ACC112 (cell line): ENCODE results near the gene MYOZ3.
A peak's percentile ranks its signal among the peaks of the same experiment; 100 is the strongest.

Experiments used
- H2AFZ ChIP-seq: fragments of 200-600 bp; sonication (generic); one replicate; pipeline ENCODE4 v1.6.0; 2017; ENCODE audit warnings: antibody characterized with exemption, low read length; ENCODE audit not compliant: unreplicated experiment
- H3K27ac ChIP-seq: fragments of 200-600 bp; sonication (generic); 2 replicates; pipeline ENCODE4 v1.5.1; 2014; ENCODE audit warnings: low read depth, mild to moderate bottlenecking, antibody characterized with exemption, low read length, moderate library complexity
- H3K27me3 ChIP-seq: fragments of 200-600 bp; sonication (generic); 2 replicates; pipeline ENCODE4 v1.6.1; 2014; ENCODE audit warnings: mild to moderate bottlenecking, antibody characterized with exemption, low read length, moderate library complexity, mixed read lengths; ENCODE audit not compliant: insufficient read depth
- H3K36me3 ChIP-seq: fragments of 200-600 bp; sonication (generic); 2 replicates; pipeline ENCODE4 v1.6.1; 2016; ENCODE audit warnings: mild to moderate bottlenecking, antibody characterized with exemption, low read length, moderate library complexity, mixed read lengths; ENCODE audit not compliant: insufficient read depth
- H3K4me1 ChIP-seq: fragments of 200-600 bp; sonication (generic); one replicate; pipeline ENCODE4 v1.6.1; 2016; ENCODE audit warnings: low read length, mixed read lengths; ENCODE audit not compliant: insufficient read depth, unreplicated experiment, control insufficient read depth
- H3K4me3 ChIP-seq: fragments of 200-600 bp; sonication (generic); 2 replicates; pipeline ENCODE4 v1.5.1; 2014; ENCODE audit warnings: mild to moderate bottlenecking, low read depth, low read length
- H3K79me2 ChIP-seq: fragments of 200-600 bp; sonication (generic); one replicate; pipeline ENCODE4 v1.6.0; 2016; ENCODE audit warnings: low read length; ENCODE audit not compliant: control insufficient read depth, unreplicated experiment, insufficient read depth

MYOZ3 gene

GRCh38 chr5:150627731-150628545 is 33.1 kb upstream of the MYOZ3 start:
- Histone ChIP-seq H3K4me1 (peaks cover 22% of the 10 kb centered on the region), H3K79me2 (no peaks in the 10 kb centered on the region), H2AFZ (no peak overlapping the region), H3K36me3 (no peaks in the 10 kb centered on the region), H3K4me3 (no peak overlapping the region), H3K27ac (no peak overlapping the region), H3K27me3 (peaks cover 4% of the 10 kb centered on the region; the same call in 1 of the 2 replicates)

GRCh38 chr5:150628936-150629485 is 32.0 kb upstream of the MYOZ3 start:
- Histone ChIP-seq H3K79me2 (no peaks in the 10 kb centered on the region), H3K27me3 (peaks cover 4% of the 10 kb centered on the region; the same call in 1 of the 2 replicates), H3K4me1 (peaks cover 17% of the 10 kb centered on the region), H2AFZ (no peak overlapping the region), H3K36me3 (no peaks in the 10 kb centered on the region), H3K27ac (no peak overlapping the region), H3K4me3 (no peak overlapping the region)

DNA sequence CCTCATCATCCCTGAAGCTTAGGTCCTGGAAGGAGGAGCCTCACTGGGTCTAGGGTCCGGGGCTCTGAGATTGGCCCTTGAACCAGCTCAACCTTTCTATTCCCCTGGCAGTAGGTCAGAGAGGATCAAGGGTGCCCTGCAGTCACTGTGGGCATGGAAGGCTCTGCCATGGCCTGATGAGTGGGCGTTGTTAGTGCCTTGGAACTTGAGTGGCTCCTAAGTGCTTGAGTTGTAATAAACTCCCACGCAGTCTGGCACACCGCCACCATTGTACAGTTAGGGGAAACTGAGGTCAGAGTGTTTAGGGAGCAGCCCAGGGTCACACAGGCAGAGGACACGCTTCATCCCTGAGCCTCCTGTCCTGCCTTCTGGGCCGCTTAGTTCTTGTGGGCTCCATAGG is 31.0 kb upstream of the MYOZ3 start:
- peaks cover 1% of the 10 kb centered on the region; the same call in 1 of the 2 replicates for H3K27me3 ChIP-seq

DNA sequence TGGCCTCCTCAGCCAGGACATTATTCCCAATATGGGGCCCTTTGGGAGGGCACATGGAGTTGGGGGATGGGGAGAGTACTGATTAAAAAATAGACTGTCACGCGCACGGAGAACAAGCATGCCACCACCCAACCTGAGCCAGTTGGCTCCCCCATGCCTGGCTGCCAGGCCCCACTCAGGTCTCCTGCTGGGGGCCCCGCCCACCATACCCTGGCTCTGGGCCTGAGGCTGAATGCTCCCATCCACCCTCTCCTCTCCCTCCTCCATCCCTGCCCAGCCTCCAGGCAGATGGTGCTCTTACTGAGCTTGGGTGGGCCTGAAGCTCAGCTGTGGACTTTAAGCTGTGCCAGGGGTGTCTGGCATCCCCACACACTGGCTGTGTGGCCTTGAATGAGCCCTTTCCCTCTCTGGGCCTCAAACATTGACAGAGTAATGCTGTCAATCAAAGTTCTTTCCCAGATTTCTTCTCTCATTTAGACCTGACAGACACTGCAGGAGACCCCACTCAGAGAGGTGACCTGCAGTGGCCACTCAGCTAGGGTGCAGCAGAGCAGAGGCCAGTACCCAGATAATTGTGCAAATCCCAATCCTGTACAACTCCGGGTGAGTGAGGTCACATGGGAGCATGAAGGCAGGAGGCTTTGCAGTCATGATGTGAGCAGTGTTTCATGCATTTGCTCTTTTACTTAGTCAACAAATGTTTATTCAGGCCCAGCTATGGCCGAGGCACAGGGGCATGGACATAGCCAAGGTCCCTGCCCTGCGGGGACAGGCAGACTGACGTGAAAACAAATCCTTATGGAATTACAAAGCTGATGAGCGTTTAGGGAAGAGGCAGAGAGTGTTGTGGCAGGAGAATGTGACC is 30.4 kb upstream of the MYOZ3 start:
- Histone ChIP-seq H3K4me3 (no peak overlapping the region), H3K36me3 (no peaks in the 10 kb centered on the region), H3K27ac (no peak overlapping the region), H3K27me3 (no peaks in the 10 kb centered on the region), H3K4me1 (peaks cover 14% of the 10 kb centered on the region), H3K79me2 (no peaks in the 10 kb centered on the region), H2AFZ (no peak overlapping the region)

More for the DNA sequence above, 31.0 kb upstream of the MYOZ3 start:
- Histone ChIP-seq H2AFZ (no peak overlapping the region), H3K36me3 (no peaks in the 10 kb centered on the region), H3K27ac (no peak overlapping the region), H3K79me2 (no peaks in the 10 kb centered on the region), H3K4me3 (no peak overlapping the region), H3K4me1 (peaks cover 14% of the 10 kb centered on the region)

DNA sequence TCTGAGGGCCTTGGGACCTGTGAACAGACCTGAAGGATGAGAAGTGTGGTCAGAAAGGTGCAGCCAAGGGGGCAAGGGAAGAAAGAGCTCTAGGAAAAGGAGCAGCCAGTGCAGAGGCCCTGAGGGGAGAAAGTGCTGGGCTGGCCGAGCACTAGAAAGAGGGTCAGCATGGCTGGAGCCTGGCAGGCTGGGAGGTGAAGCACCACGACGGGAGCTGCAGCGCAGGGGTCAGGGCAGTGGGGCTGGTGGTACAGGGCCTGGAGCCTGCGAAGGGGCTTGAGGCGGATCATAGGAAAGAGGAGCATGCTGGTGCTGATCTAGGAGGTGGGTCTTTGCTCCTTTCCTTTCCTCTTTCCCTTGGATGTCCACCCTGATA is 29.7 kb upstream of the MYOZ3 start:
- H3K27me3 ChIP-seq: no peaks in the 10 kb centered on the region
- no peaks in the 10 kb centered on the region for H3K36me3 ChIP-seq
- peaks cover 21% of the 10 kb centered on the region for H3K4me1 ChIP-seq
- no peak overlapping the region for H3K4me3 ChIP-seq
- H3K79me2 ChIP-seq: no peaks in the 10 kb centered on the region
- H2AFZ ChIP-seq: no peak overlapping the region
- no peak overlapping the region for H3K27ac ChIP-seq

GRCh38 chr5:150632305-150633160 is 28.5 kb upstream of the MYOZ3 start:
- peaks cover 28% of the 10 kb centered on the region for H3K4me1 ChIP-seq
- H3K27me3 ChIP-seq: no peaks in the 10 kb centered on the region
- H2AFZ ChIP-seq: no peak overlapping the region
- no peaks in the 10 kb centered on the region for H3K36me3 ChIP-seq
- H3K79me2 ChIP-seq: no peaks in the 10 kb centered on the region
- no peak overlapping the region for H3K27ac ChIP-seq
- no peak overlapping the region for H3K4me3 ChIP-seq

DNA sequence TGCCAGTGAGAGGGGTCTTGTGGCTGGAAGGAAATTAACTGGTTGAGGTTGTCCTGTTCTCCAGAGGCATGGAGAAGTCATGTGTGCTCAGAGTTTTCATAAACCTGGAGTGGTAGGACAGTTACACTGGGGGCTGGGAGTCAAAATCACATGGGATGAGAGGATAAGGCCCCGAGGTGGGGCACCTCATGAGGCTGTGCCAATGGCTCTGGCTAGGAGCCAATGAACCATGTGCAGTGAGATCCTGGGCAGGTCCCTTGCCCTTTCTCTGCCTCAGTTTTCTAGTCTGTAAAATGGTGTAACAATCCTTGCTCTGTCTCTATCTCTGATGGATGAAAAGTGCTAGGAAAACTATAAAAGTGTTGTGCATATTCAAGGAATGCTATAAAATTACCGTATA is 27.6 kb upstream of the MYOZ3 start:
- H3K4me3 ChIP-seq: no peak overlapping the region
- no peaks in the 10 kb centered on the region for H3K79me2 ChIP-seq
- no peak overlapping the region for H2AFZ ChIP-seq
- H3K36me3 ChIP-seq: no peaks in the 10 kb centered on the region
- H3K4me1 ChIP-seq: peaks cover 32% of the 10 kb centered on the region
- no peaks in the 10 kb centered on the region for H3K27me3 ChIP-seq
- no peak overlapping the region for H3K27ac ChIP-seq

- Histone ChIP-seq H2AFZ (no peak overlapping the region), H3K4me3 (no peak overlapping the region), H3K4me1 (peaks cover 61% of the 10 kb centered on the region), H3K27ac (peak overlapping the region; percentile 51; the same call in 1 of the 2 replicates), H3K36me3 (no peaks in the 10 kb centered on the region), H3K79me2 (no peaks in the 10 kb centered on the region), H3K27me3 (no peaks in the 10 kb centered on the region)
Observed at GRCh38 chr5:150636391-150637244, 24.4 kb upstream of the MYOZ3 start.

GRCh38 chr5:150637245-150638052 is 23.6 kb upstream of the MYOZ3 start:
- peaks cover 69% of the 10 kb centered on the region for H3K4me1 ChIP-seq
- peak overlapping the region; percentile 51 for H3K27ac ChIP-seq
- H3K79me2 ChIP-seq: no peaks in the 10 kb centered on the region
- no peak overlapping the region for H2AFZ ChIP-seq
- peak overlapping the region; percentile 39; the same call in 1 of the 2 replicates for H3K4me3 ChIP-seq
- H3K36me3 ChIP-seq: no peaks in the 10 kb centered on the region
- no peaks in the 10 kb centered on the region for H3K27me3 ChIP-seq
